Tibial nerve (tissue), 4 donors: ENCODE results near the gene ACOXL.

Source experiments
- CTCF ChIP-seq, 5 experiments: fragments of 200-600 bp in 3 of 5; fragments of 450-650 bp in 2 of 5; sonication (generic) in 3 of 5; IDR thresholded peaks; one replicate each; pipeline ENCODE4 v1.5.1; 2016 to 2019; ENCODE audit warnings: antibody characterized with exemption in 5 of 5, mild to moderate bottlenecking in 3 of 5, moderate library complexity in 2 of 5
- EP300 ChIP-seq, 2 donors: sonication (generic); formaldehyde crosslinking; IDR thresholded peaks; one replicate each; pipeline ENCODE4 v1.6.1; 2017; ENCODE audit warnings: antibody characterized with exemption in 2 of 2, mild to moderate bottlenecking in 1 of 2
- POLR2A ChIP-seq, 2 donors: fragments of 450-650 bp; IDR thresholded peaks; one replicate each; pipeline ENCODE4 v1.6.1; 2017; ENCODE audit warnings: antibody characterized with exemption in 2 of 2, mild to moderate bottlenecking in 2 of 2, moderate library complexity in 2 of 2

GRCh38 chr2:111100765-111101162, 368.4 kb downstream of the ACOXL start:
- TF ChIP-seq CTCF (IDR thresholded peaks at IDR 0.05) (no peak), EP300 (IDR thresholded peaks at IDR 0.05) (no peak), POLR2A (IDR thresholded peaks at IDR 0.05) (no peak)
